GM23248 (cell line): ENCODE measurements around the gene XYLB. TPM values are rescaled to one million over a fixed set of nuclear protein-coding genes. Genes with fewer than 3 reads are reported as not detected.

Experiments
- DNase-seq: peaks from one replicate; pipeline ENCODE4 v3.0.0-alpha.2; 2015
- H2AFZ ChIP-seq: fragments of 200-600 bp; sonication (generic); 2 replicates; pipeline ENCODE4 v1.6.1; 2016; ENCODE audit warnings: antibody characterized with exemption
- H3F3A ChIP-seq: fragments of 200-600 bp; sonication (generic); 2 replicates; pipeline ENCODE4 v1.6.1; 2016; ENCODE audit warnings: mild to moderate bottlenecking, antibody characterized with exemption, mixed run types; ENCODE audit not compliant: insufficient read depth
- H3K27ac ChIP-seq: fragments of 200-600 bp; sonication (generic); 2 replicates; pipeline ENCODE4 v1.5.1; 2016; ENCODE audit warnings: mild to moderate bottlenecking
- H3K27me3 ChIP-seq: fragments of 200-600 bp; sonication (generic); replicated peaks from 2 replicates; pipeline ENCODE4 v1.6.1; 2016; ENCODE audit warnings: mild to moderate bottlenecking; ENCODE audit not compliant: insufficient read depth
- H3K36me3 ChIP-seq: fragments of 200-600 bp; sonication (generic); 2 replicates; pipeline ENCODE4 v1.6.1; 2016; ENCODE audit warnings: low read depth, mild to moderate bottlenecking
- H3K4me1 ChIP-seq: fragments of 200-600 bp; sonication (generic); 2 replicates; pipeline ENCODE4 v1.6.1; 2016; ENCODE audit warnings: mild to moderate bottlenecking; ENCODE audit not compliant: insufficient read depth
- H3K4me2 ChIP-seq: fragments of 200-600 bp; sonication (generic); one replicate; pipeline ENCODE4 v1.6.1; 2016; ENCODE audit warnings: mild to moderate bottlenecking; ENCODE audit not compliant: unreplicated experiment
- H3K4me3 ChIP-seq: fragments of 200-600 bp; sonication (generic); 2 replicates; pipeline ENCODE4 v1.5.1; 2016; ENCODE audit warnings: mild to moderate bottlenecking
- H3K79me2 ChIP-seq: fragments of 200-600 bp; sonication (generic); 2 replicates; pipeline ENCODE4 v1.6.1; 2016; ENCODE audit warnings: mild to moderate bottlenecking; ENCODE audit not compliant: insufficient read depth
- H3K9ac ChIP-seq: fragments of 200-600 bp; sonication (generic); 2 replicates; pipeline ENCODE4 v1.6.1; 2016; ENCODE audit warnings: mild to moderate bottlenecking
- H3K9me2 ChIP-seq: fragments of 200-600 bp; sonication (generic); 2 replicates; pipeline ENCODE4 v1.6.1; 2016; ENCODE audit warnings: mixed run types, mild to moderate bottlenecking, moderate library complexity; ENCODE audit not compliant: insufficient read depth
- H3K9me3 ChIP-seq: fragments of 200-600 bp; sonication (generic); one replicate; pipeline ENCODE4 v1.6.1; 2017; ENCODE audit warnings: low read depth
- H4K20me1 ChIP-seq: fragments of 200-600 bp; sonication (generic); 2 replicates; pipeline ENCODE4 v1.6.0; 2016; ENCODE audit not compliant: insufficient read depth
- EZH2 ChIP-seq: fragments of 200-600 bp; sonication (generic); IDR thresholded peaks from 2 replicates; pipeline ENCODE4 v1.6.1; 2018; ENCODE audit warnings: antibody characterized with exemption, mild to moderate bottlenecking; ENCODE audit not compliant: insufficient read depth, poor library complexity, severe bottlenecking
- EZH2phosphoT487 ChIP-seq: fragments of 200-600 bp; sonication (generic); IDR thresholded peaks from 2 replicates; pipeline ENCODE4 v1.6.1; 2018; ENCODE audit warnings: antibody characterized with exemption, moderate library complexity, mild to moderate bottlenecking, low read depth; ENCODE audit not compliant: insufficient read depth
- WGBS, 2 experiments: methylation state at CpG; one replicate each; pipeline ENCODE4 v1.1.6; 2015 to 2017; ENCODE audit warnings: low lambda C conversion rate in 2 of 2, low coverage in 1 of 2; ENCODE audit errors: missing lambda C conversion rate in 2 of 2; 5-methylcytosine and 5-hydroxymethylcytosine counted together
- in situ Hi-C: fragments of 300-500 bp; cut with MboI; formaldehyde crosslinking; loops from 2 replicates; pipeline ENCODE4 v1.15.0; 2020
- polyA plus RNA-seq: library from polyadenylated mRNA; unstranded; fragments of >200 nt; fragmentation: Nextera tagmentation; extraction: Ambion mirVana; gene quantifications from 2 replicates; pipeline ENCODE4 v1.2.1, GENCODE V29; 2016
- total RNA-seq: library from RNA; depleted of rRNA; stranded (reverse); fragments of >200 nt; shearing (Covaris generic); gene quantifications from 2 replicates; pipeline ENCODE4 v1.2.3, GENCODE V29; 2014

Gene XYLB
- total and polyA plus RNA-seq, 2 experiments from 2014 or later = 4.1 to 5.4 TPM

DNA sequence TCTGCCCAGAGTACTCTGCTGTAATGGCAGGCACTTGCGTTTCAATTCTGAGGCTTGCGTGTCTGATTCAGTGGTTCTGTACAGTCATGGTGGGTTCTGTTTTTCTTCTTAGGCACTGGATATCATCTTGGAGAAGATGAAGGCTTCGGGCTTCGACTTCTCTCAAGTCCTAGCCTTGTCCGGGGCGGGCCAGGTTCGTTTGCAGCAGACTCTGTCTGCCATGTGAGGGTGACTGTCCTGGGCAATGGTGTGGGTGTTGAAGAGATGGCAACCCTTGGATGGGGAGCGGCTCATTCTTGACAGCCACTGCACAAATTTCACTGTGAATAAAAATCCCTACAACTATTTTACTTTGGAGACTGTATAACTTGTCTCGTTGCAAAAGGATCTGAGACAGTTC is 16.2 kb downstream of the XYLB start:
- Histone ChIP-seq H3K79me2 (no peaks in the 10 kb centered on the region), H3K4me1 (no peaks in the 10 kb centered on the region), H3K36me3 (no peaks in the 10 kb centered on the region), H4K20me1 (no peaks in the 10 kb centered on the region), H3K4me3 (no peak overlapping the region), H3K9me3 (no peaks in the 10 kb centered on the region), H3K27ac (no peak overlapping the region), H3K9me2 (no peaks in the 10 kb centered on the region), H3K9ac (no peak overlapping the region), H3F3A (no peaks in the 10 kb centered on the region), H3K4me2 (no peak overlapping the region), H3K27me3 (no peaks in the 10 kb centered on the region), H2AFZ (no peak overlapping the region)
- no peak for DNase-seq
- in situ Hi-C loops = no loop called here
- no peak for TF ChIP-seq EZH2phosphoT487
- TF ChIP-seq EZH2 = no peak
- WGBS, 2 experiments = 88% methylated on average over 9 of the region's 9 CpGs

GRCh38 chr3:38364721-38365400 is 18.3 kb downstream of the XYLB start:
- no peak overlapping the region for H3K4me2 ChIP-seq
- H3K4me1 ChIP-seq = no peaks in the 10 kb centered on the region
- no peaks in the 10 kb centered on the region for H3K79me2 ChIP-seq
- no peak overlapping the region for H2AFZ ChIP-seq
- no peak overlapping the region for H3K9ac ChIP-seq
- no peak overlapping the region for H3K27ac ChIP-seq
- WGBS, 2 experiments = 86 to 88% methylated on average over 6 of the region's 6 CpGs
- DNase-seq = no peak
- no peaks in the 10 kb centered on the region for H3F3A ChIP-seq
- no peaks in the 10 kb centered on the region for H4K20me1 ChIP-seq
- in situ Hi-C loops = no loop called here
- TF ChIP-seq EZH2phosphoT487 (no peak), EZH2 (no peak)
- H3K4me3 ChIP-seq = no peak overlapping the region
- H3K27me3 ChIP-seq = no peaks in the 10 kb centered on the region
- no peaks in the 10 kb centered on the region for H3K9me3 ChIP-seq
- no peaks in the 10 kb centered on the region for H3K9me2 ChIP-seq
- no peaks in the 10 kb centered on the region for H3K36me3 ChIP-seq

DNA sequence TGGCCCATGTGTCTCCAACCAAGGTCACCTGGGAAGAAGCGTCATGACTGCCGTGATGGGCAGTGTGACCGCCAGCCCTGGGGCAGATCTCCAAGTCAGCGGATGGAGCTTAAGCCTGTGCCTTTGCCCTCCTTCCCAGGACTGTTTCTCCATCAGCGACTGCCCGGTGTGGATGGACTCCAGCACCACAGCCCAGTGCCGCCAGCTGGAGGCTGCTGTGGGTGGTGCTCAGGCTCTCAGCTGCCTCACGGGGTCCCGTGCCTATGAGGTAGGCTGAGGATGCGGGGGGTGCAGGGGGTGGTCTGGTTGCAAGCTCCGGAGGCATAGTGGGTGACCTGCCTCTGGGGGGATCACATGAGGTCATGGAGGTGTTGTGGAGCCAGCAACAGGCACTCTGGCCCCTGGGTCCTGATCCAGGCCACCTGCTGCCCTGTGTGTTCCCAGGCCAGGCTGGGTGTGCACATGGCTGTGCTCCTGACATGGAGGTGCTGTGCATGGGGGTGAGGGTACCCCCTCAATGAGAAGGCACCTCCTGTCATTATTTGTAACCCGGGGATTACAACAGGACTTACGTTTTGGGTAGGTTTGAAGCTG is 19.0 kb downstream of the XYLB start:
- Histone ChIP-seq H3K4me3 (no peak overlapping the region), H3K27me3 (no peaks in the 10 kb centered on the region), H3K9ac (no peak overlapping the region), H3K4me2 (no peak overlapping the region), H4K20me1 (no peaks in the 10 kb centered on the region), H3K4me1 (no peaks in the 10 kb centered on the region), H3K79me2 (no peaks in the 10 kb centered on the region), H3K36me3 (no peaks in the 10 kb centered on the region), H3K9me2 (no peaks in the 10 kb centered on the region), H3F3A (no peaks in the 10 kb centered on the region), H3K9me3 (no peaks in the 10 kb centered on the region), H2AFZ (no peak overlapping the region), H3K27ac (no peak overlapping the region)
- in situ Hi-C loops = no loop called here
- no peak for DNase-seq
- WGBS, 2 experiments = 92 to 93% methylated on average over 11 to 13 of the region's 13 CpGs
- TF ChIP-seq EZH2phosphoT487 = no peak
- TF ChIP-seq EZH2 = no peak

DNA sequence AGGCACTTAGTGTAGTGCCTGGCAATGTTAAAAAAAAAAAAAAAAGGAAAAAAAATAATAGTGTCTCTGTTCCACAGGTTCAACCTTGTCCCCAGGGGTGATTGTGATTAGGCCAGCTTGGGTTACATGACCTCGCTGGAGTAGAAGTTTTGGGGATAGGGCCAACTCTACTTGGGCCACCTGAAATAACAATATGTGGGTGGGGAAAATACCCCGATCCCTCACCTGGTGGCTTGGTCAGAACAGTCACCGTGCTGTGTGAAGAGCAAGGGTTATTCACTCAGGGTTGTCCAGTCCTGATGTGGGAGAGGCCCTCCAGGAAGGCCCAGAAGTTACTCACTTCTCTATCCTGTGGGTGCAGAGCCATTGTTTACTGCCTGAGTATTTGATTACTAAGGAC is 19.5 kb downstream of the XYLB start:
- no peak overlapping the region for H3K27ac ChIP-seq
- H3K4me2 ChIP-seq = no peak overlapping the region
- H3K36me3 ChIP-seq = no peaks in the 10 kb centered on the region
- no peak overlapping the region for H3K9ac ChIP-seq
- no peak for TF ChIP-seq EZH2
- TF ChIP-seq EZH2phosphoT487 = no peak
- H3K4me1 ChIP-seq = no peaks in the 10 kb centered on the region
- H3K9me2 ChIP-seq = no peaks in the 10 kb centered on the region
- H3K27me3 ChIP-seq = no peaks in the 10 kb centered on the region
- H3K4me3 ChIP-seq = no peak overlapping the region
- no peaks in the 10 kb centered on the region for H4K20me1 ChIP-seq
- H3K79me2 ChIP-seq = no peaks in the 10 kb centered on the region
- in situ Hi-C loops = no loop called here
- H2AFZ ChIP-seq = no peak overlapping the region
- DNase-seq = no peak
- H3F3A ChIP-seq = no peaks in the 10 kb centered on the region
- WGBS, 2 experiments = 94 to 100% methylated on average over 3 of the region's 3 CpGs
- no peaks in the 10 kb centered on the region for H3K9me3 ChIP-seq
